GM19395 (cell line): ENCODE results near the gene ATP1A1.

Experiments
- ATAC-seq: cut with Tn5 transposase; IDR thresholded peaks from one replicate; pipeline ENCODE4 v1.9.1; 2021; ENCODE audit warnings: mild to moderate bottlenecking, moderate library complexity; ENCODE audit not compliant: unreplicated experiment

ATP1A1 gene

GRCh38 chr1:116343019-116343418, 30.0 kb upstream of the ATP1A1 start:
- no peak for ATAC-seq

- no peak for ATAC-seq
These were observed 28.0 kb upstream of the ATP1A1 start for GRCh38 chr1:116345011-116345410.

- no peak for ATAC-seq
These were observed 27.2 kb upstream of the ATP1A1 start for GRCh38 chr1:116345843-116346242.

- no peak for ATAC-seq
These were observed 25.9 kb upstream of the ATP1A1 start for GRCh38 chr1:116346943-116347673.

GRCh38 chr1:116347696-116348095, 25.3 kb upstream of the ATP1A1 start:
- ATAC-seq, result no peak

- ATAC-seq, result no peak
These were observed 22.9 kb upstream of the ATP1A1 start for GRCh38 chr1:116350097-116350645.

- ATAC-seq, result peak; percentile 5
These were observed 21.1 kb upstream of the ATP1A1 start for GRCh38 chr1:116351914-116352313.

GRCh38 chr1:116352349-116352813, 20.7 kb upstream of the ATP1A1 start:
- ATAC-seq, result peak; percentile 72

- no peak for ATAC-seq
These were observed 19.9 kb upstream of the ATP1A1 start for GRCh38 chr1:116353155-116353554.

- no peak for ATAC-seq
These were observed 17.0 kb upstream of the ATP1A1 start for GRCh38 chr1:116356067-116356466.

GRCh38 chr1:116356673-116357072, 16.4 kb upstream of the ATP1A1 start:
- no peak for ATAC-seq

- no peak for ATAC-seq
These were observed 15.6 kb upstream of the ATP1A1 start for GRCh38 chr1:116357487-116357886.

GRCh38 chr1:116359060-116359830, 13.8 kb upstream of the ATP1A1 start:
- no peak for ATAC-seq

GRCh38 chr1:116359871-116360270, 13.2 kb upstream of the ATP1A1 start:
- ATAC-seq, result no peak

- ATAC-seq, result no peak
These were observed 12.4 kb upstream of the ATP1A1 start for GRCh38 chr1:116360429-116361173.

GRCh38 chr1:116361648-116362047, 11.4 kb upstream of the ATP1A1 start:
- ATAC-seq, result no peak

- ATAC-seq, result no peak
These were observed 11.0 kb upstream of the ATP1A1 start for GRCh38 chr1:116362050-116362449.

- no peak for ATAC-seq
These were observed 7.7 kb upstream of the ATP1A1 start for GRCh38 chr1:116365353-116365780.

GRCh38 chr1:116365857-116366256, 7.2 kb upstream of the ATP1A1 start:
- no peak for ATAC-seq

GRCh38 chr1:116367256-116367945, 5.6 kb upstream of the ATP1A1 start:
- no peak for ATAC-seq

- no peak for ATAC-seq
These were observed 4.8 kb upstream of the ATP1A1 start for GRCh38 chr1:116368241-116368640.
